Measurements from ENCODE around the gene FAM110A.
A peak's percentile ranks its signal among the peaks of the same experiment; 100 is the strongest.
"Not testable (repeated sequence)": the region's sequence is repeated elsewhere in the genome, so short reads cannot be mapped to it uniquely, and the experiment has no call there.

FAM110A gene

GRCh38 chr20:833450-834150 is at the start of gene FAM110A:
TSS of gene FAM110A (plus strand) at chr20:833715. CDS start at chr20:844805, 11,090 bp downstream.
- peak; percentile 93 for DNase-seq

GRCh38 chr20:787825-788224 is 45.7 kb upstream of the FAM110A start:
- DNase-seq: no peak

GRCh38 chr20:791056-791455 is 42.5 kb upstream of the FAM110A start:
- DNase-seq: no peak

- no peak for DNase-seq
These were observed 41.3 kb upstream of the FAM110A start for GRCh38 chr20:792248-792647.

GRCh38 chr20:796921-797320 is 36.6 kb upstream of the FAM110A start:
- DNase-seq: no peak

GRCh38 chr20:798746-799145 is 34.8 kb upstream of the FAM110A start:
- not testable (repeated sequence) for DNase-seq

GRCh38 chr20:800026-800425 is 33.5 kb upstream of the FAM110A start:
- DNase-seq: not testable (repeated sequence)

GRCh38 chr20:801678-802077 is 31.8 kb upstream of the FAM110A start:
- DNase-seq: no peak

- no peak for DNase-seq
These were observed 27.8 kb upstream of the FAM110A start for GRCh38 chr20:805713-806112.

GRCh38 chr20:811776-812434 is 21.6 kb upstream of the FAM110A start:
- DNase-seq: not testable (repeated sequence)

- DNase-seq: not testable (repeated sequence)
These were observed 21.1 kb upstream of the FAM110A start for GRCh38 chr20:812435-812814.

GRCh38 chr20:813390-813789 is 20.1 kb upstream of the FAM110A start:
- no peak for DNase-seq

GRCh38 chr20:815226-815625 is 18.3 kb upstream of the FAM110A start:
- DNase-seq: no peak

- DNase-seq: peak; percentile 46
These were observed 17.5 kb upstream of the FAM110A start for GRCh38 chr20:815914-816606.

- DNase-seq: no peak
These were observed 15.4 kb upstream of the FAM110A start for GRCh38 chr20:818001-818664.

- no peak for DNase-seq
These were observed 13.7 kb upstream of the FAM110A start for GRCh38 chr20:819680-820322.

- no peak for DNase-seq
These were observed 13.1 kb upstream of the FAM110A start for GRCh38 chr20:820323-820953.

- DNase-seq: no peak
These were observed 12.3 kb upstream of the FAM110A start for GRCh38 chr20:821046-821730.

GRCh38 chr20:821731-822065 is 11.8 kb upstream of the FAM110A start:
- DNase-seq: no peak

GRCh38 chr20:822651-823573 is 10.6 kb upstream of the FAM110A start:
- DNase-seq: no peak

- DNase-seq: no peak
These were observed 10.0 kb upstream of the FAM110A start for GRCh38 chr20:823574-823902.
